ENCODE measurements around the gene PRR5.

The PRR5 gene

DNA sequence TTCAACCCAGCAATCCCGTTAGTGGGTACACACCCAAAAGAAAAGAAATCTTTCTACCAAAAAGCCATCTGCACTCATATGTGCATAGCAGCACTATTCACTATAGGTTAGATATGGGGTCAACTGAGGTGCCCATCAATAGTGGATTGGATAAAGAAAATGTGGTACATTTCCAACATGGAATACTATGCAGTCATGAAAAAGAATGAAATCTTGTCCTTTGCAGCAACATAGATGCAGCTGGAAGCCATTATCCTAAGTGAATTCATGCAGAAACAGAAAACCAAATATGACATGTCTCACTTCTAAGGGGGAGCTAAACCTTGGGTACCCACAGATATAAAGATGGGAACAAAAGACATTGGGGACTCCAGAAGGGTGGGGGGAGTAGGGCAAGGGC lies 48.5 kb downstream of the PRR5 start:
- no peak overlapping the region for H3K4me3 ChIP-seq (ENCODE audit: low read depth, low read length)
- DNase-seq (ENCODE audit: low read depth) = no peak
- TF ChIP-seq, protein P1, sequence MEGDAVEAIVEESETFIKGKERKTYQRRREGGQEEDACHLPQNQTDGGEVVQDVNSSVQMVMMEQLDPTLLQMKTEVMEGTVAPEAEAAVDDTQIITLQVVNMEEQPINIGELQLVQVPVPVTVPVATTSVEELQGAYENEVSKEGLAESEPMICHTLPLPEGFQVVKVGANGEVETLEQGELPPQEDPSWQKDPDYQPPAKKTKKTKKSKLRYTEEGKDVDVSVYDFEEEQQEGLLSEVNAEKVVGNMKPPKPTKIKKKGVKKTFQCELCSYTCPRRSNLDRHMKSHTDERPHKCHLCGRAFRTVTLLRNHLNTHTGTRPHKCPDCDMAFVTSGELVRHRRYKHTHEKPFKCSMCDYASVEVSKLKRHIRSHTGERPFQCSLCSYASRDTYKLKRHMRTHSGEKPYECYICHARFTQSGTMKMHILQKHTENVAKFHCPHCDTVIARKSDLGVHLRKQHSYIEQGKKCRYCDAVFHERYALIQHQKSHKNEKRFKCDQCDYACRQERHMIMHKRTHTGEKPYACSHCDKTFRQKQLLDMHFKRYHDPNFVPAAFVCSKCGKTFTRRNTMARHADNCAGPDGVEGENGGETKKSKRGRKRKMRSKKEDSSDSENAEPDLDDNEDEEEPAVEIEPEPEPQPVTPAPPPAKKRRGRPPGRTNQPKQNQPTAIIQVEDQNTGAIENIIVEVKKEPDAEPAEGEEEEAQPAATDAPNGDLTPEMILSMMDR (IDR thresholded peaks at IDR 0.05; ENCODE audit: low read depth, low read length) = no peak
- TF ChIP-seq, protein P2, sequence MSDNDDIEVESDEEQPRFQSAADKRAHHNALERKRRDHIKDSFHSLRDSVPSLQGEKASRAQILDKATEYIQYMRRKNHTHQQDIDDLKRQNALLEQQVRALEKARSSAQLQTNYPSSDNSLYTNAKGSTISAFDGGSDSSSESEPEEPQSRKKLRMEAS (IDR thresholded peaks at IDR 0.05; ENCODE audit: low read depth, low read length) = no peak
- TF ChIP-seq MYC (IDR thresholded peaks at IDR 0.05; ENCODE audit: low read depth, low read length) (no peak), POLR2A (IDR thresholded peaks at IDR 0.05; ENCODE audit: extremely low read depth, insufficient read length) (no peak)

DNA sequence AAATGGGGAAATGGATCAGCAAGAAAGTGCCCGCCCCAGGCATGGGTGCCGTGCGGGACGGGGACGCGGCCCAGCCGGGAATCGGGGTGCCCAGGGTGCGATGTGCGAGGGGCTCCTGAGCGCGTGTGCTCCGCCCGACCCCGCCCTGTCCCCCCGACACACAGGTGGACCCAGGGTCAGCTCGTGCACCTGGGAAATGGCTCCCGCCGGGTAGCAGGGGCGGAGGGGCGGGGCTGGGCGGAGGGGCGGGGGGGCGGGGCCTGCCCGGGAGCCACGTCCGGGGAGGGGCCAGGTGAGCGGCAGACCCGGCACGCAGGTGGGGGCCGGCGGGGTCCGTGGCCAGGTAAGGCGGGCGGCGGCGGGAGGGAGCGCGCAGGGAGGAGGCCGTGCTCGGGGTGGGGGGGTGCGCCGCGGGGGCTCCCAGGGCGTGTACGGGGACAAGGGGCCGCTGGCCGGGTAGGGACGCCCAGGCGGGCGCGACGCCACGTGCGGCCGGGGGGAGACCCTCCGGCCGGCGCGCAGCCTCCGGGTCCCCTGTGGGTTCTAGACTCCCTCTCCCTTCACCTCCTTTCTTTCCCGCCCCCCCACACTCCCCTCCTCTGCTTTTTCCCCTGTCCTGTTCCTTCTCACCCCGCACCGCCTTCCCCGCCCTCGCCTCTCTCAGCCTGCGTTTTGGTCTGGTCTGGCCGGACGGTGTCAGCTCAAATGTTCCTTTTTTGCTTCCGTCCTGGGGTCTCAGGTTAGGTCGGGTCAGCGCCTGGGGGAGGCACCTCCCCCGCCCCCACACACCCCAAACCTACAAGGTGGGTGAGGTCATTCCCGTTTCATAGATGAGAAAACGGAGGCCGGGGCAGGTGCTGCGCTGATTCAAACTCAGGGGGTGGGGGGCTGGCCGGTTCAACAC lies 50.5 kb downstream of the PRR5 start, which contains the start of gene ARHGAP8:
ARHGAP8 (plus strand) TSS at position 291 of the 904 bp plus-strand sequence. CDS start 33,953 bp downstream, outside the sequence.
- DNase-seq (ENCODE audit: low read depth) = no peak
- H3K4me3 ChIP-seq (ENCODE audit: low read depth, low read length) = no peak within 1 kb of the TSS
- TF ChIP-seq, protein P2 (IDR thresholded peaks at IDR 0.05; ENCODE audit: low read depth, low read length) = no peak
- TF ChIP-seq MYC (IDR thresholded peaks at IDR 0.05; ENCODE audit: low read depth, low read length) = no peak

DNA sequence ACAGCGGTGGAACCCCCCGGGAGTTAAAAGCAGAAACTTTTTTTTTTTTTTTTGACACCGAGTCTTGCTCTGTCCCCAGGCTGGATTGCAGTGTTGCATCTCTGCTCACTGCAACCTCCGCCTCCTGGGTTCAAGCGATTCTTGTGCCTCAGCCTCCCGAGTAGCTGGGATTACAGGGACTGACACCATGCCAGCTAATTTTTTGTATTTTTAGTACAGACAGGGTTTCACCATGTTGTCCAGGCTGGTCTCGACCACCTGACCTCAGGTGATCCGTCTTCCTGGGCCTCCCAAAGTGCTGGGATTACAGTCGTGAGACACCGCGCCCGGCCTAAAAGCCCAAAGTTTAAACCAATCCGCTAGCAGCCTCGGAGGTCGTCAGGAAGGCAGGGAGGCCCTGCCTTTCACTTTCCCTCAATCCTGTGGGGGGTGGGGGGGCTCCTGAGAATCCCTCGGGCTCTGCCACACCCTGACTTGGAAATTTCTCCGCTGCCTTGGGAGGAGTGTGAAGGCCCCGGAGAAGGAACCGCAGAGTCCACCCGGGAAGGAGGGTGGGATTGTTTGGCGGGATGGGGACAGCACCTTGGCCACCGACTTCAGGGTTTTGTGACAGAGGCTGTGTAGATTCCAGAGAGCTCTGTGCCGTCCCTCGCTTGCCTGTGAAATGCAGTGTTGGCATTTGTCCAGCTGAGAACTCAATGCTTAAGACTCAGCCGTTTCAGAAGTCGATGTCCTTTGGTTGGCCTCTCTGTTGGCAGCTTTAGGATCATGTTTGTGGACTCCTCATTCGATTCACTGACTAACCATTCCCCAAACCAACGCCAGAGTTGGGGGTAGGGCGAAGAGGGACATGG lies 51.4 kb downstream of the PRR5 start:
- DNase-seq (ENCODE audit: low read depth) = no peak
- no peak overlapping the region for H3K4me3 ChIP-seq (ENCODE audit: low read depth, low read length)
- TF ChIP-seq, protein P1 (IDR thresholded peaks at IDR 0.05; ENCODE audit: low read depth, low read length) = no peak
- TF ChIP-seq POLR2A (IDR thresholded peaks at IDR 0.05; ENCODE audit: extremely low read depth, insufficient read length) (no peak), MYC (IDR thresholded peaks at IDR 0.05; ENCODE audit: low read depth, low read length) (no peak)
- TF ChIP-seq, protein P2 (IDR thresholded peaks at IDR 0.05; ENCODE audit: low read depth, low read length) = no peak

DNA sequence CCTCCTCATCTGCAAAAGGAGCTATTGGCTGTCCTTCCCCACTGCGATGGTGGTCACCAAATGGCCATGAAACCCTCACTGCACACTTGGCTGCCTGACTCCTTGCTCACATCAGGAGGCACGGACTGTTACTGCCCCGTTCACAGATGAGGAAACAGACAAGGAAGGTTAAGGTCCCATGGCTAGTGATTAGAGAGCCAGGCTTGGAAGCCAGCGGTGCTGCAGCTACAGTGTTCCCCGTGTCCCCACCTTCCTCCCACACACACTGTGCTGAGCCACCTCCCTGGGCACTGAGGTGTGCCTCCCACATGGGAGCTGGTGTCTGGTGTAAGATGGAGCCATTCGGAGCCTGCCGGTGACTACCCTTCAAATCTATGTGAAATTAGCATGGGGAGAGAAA lies 53.0 kb downstream of the PRR5 start:
- TF ChIP-seq MYC (IDR thresholded peaks at IDR 0.05; ENCODE audit: low read depth, low read length) (no peak), POLR2A (IDR thresholded peaks at IDR 0.05; ENCODE audit: extremely low read depth, insufficient read length) (no peak)
- TF ChIP-seq, protein P2 (IDR thresholded peaks at IDR 0.05; ENCODE audit: low read depth, low read length) = no peak
- TF ChIP-seq, protein P1 (IDR thresholded peaks at IDR 0.05; ENCODE audit: low read depth, low read length) = no peak
- DNase-seq (ENCODE audit: low read depth) = no peak
- no peak overlapping the region for H3K4me3 ChIP-seq (ENCODE audit: low read depth, low read length)

DNA sequence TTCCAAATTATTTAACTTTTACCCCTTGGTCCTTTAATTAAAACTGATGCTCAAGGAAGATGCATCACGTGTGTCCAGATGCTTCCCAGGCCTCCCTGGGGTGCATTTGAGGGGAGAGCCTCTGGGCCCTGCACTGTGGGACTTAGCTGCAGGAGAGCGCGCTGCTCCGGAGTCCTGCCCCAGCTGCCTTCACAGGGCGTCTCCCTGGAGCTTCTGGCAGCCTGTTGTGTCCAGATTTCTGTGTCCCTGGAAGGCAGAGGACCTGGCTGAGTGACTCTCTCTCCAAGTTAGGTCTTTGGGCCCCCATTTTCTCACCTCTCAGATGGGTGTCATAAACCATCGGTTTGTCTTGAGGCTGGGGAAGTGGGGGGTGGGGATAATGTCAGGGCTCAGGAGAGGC lies 53.4 kb downstream of the PRR5 start:
- no peak for DNase-seq (ENCODE audit: low read depth)
- no peak for TF ChIP-seq MYC (IDR thresholded peaks at IDR 0.05; ENCODE audit: low read depth, low read length)
- TF ChIP-seq, protein P2 (IDR thresholded peaks at IDR 0.05; ENCODE audit: low read depth, low read length) = no peak
- no peak for TF ChIP-seq POLR2A (IDR thresholded peaks at IDR 0.05; ENCODE audit: extremely low read depth, insufficient read length)
- TF ChIP-seq, protein P1 (IDR thresholded peaks at IDR 0.05; ENCODE audit: low read depth, low read length) = no peak
- no peak overlapping the region for H3K4me3 ChIP-seq (ENCODE audit: low read depth, low read length)
